C4-2B (cell line): ENCODE results near the gene PRSS37.

Experiments used
- H3K27ac ChIP-seq: fragments of 450-650 bp; 2 replicates; pipeline ENCODE4 v1.5.1; 2017
- ZFX ChIP-seq: fragments of 450-650 bp; IDR thresholded peaks from 2 replicates; pipeline ENCODE4 v1.6.1; 2017
- TF ChIP-seq, protein P1 (sequence below): fragments of 450-650 bp; conservative IDR thresholded peaks from 2 replicates; pipeline ENCODE4 v1.5.1; 2017; ENCODE audit warnings: mild to moderate bottlenecking

Gene PRSS37, protein sequence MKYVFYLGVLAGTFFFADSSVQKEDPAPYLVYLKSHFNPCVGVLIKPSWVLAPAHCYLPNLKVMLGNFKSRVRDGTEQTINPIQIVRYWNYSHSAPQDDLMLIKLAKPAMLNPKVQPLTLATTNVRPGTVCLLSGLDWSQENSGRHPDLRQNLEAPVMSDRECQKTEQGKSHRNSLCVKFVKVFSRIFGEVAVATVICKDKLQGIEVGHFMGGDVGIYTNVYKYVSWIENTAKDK

DNA sequence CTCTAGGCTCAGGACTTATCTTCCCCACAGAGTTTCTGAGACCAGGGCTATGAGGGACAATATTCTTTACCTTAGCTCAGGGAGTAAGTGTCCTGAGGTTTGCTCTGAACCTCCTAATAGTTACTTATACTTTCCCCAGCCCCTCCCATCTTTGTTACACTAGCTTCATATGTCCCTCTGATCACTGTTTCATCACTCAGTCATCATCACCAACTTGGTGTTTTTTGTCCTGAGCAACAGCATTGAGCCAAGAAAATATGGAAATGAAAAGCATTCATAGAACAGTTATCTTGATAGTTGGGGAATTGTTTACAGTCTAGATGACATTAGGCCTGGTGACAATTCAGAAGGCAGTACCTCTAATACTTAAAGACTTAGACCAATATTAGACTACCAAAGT lies at the start of gene PRSS37:
TSS of gene PRSS37 (minus strand) at position 101 of the 400 bp plus-strand sequence. CDS start 436 bp downstream, outside the sequence.
- no peak within 1 kb of the TSS for H3K27ac ChIP-seq
- TF ChIP-seq, protein P1, sequence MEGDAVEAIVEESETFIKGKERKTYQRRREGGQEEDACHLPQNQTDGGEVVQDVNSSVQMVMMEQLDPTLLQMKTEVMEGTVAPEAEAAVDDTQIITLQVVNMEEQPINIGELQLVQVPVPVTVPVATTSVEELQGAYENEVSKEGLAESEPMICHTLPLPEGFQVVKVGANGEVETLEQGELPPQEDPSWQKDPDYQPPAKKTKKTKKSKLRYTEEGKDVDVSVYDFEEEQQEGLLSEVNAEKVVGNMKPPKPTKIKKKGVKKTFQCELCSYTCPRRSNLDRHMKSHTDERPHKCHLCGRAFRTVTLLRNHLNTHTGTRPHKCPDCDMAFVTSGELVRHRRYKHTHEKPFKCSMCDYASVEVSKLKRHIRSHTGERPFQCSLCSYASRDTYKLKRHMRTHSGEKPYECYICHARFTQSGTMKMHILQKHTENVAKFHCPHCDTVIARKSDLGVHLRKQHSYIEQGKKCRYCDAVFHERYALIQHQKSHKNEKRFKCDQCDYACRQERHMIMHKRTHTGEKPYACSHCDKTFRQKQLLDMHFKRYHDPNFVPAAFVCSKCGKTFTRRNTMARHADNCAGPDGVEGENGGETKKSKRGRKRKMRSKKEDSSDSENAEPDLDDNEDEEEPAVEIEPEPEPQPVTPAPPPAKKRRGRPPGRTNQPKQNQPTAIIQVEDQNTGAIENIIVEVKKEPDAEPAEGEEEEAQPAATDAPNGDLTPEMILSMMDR = no peak
- TF ChIP-seq ZFX = no peak

DNA sequence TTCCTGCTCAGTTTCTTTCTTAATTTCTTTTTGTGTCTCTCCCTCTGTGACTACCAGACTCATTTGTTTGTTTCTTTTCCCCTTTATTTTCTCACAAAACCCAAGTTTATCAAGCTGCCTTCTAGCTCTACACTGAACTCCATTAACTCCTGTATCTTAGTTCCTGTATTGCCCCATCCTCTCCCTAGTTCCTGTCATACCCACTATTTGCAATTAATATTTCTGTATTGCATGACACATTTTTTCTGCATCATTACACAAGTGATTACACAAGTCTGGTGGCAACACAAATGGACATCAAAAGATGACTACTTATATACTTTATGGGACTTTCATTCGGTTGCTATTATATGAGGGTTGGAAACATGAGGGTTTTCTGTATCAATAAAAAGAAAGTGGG lies 48.0 kb upstream of the PRSS37 start:
- H3K27ac ChIP-seq = no peak overlapping the region

GRCh38 chr7:141884539-141885225 lies 43.4 kb upstream of the PRSS37 start:
- no peak overlapping the region for H3K27ac ChIP-seq
- no peak for TF ChIP-seq ZFX
- TF ChIP-seq, protein P1 = no peak

More for the DNA sequence above, 48.0 kb upstream of the PRSS37 start:
- TF ChIP-seq, protein P1 = no peak
- no peak for TF ChIP-seq ZFX

- no peak for TF ChIP-seq ZFX
- TF ChIP-seq, protein P1 = no peak
- no peak overlapping the region for H3K27ac ChIP-seq
Measured at GRCh38 chr7:141880960-141881359, 39.7 kb upstream of the PRSS37 start.

DNA sequence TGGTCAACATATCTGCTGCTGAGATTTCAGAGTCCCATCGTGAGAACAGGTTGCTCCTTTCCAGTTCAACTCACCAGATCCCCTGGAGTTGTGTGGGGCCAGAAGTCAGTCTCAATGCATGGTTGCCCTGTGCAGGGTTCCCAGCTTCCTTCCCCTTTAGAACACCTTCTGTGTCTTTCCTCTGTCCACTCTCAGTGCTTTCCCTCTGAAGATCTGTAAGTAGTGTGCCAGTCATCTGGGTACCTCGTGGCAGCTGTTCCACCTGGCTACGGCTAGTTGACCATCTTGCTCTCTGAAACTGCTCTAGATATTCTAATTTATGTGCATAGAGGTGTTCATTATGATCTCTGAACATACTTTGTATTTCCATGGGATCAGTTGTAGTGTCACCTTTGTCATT lies 36.1 kb upstream of the PRSS37 start:
- H3K27ac ChIP-seq = no peak overlapping the region
- TF ChIP-seq ZFX = no peak
- TF ChIP-seq, protein P1 = no peak

DNA sequence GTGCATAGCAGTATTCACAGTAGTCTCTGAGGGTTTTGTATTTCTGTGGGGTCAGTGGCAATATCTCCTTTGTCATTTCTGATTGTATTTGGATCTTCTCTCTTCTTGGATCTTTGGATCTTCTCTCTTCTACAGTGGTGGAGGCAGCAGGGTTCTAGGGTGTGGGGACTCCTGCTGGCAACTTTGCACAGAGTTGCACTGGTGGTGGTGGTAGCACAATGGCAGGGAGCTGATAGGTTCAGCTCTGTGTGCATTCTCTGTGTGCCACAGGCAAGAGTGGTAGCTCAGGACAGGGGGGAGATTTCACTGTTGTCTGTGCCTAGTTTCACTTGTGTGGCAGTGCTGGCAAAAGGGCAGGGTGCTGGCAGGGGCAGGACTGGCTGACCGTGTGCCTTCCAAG lies 35.1 kb upstream of the PRSS37 start:
- no peak overlapping the region for H3K27ac ChIP-seq
- TF ChIP-seq ZFX = no peak
- TF ChIP-seq, protein P1 = no peak

GRCh38 chr7:141875453-141875852 lies 34.2 kb upstream of the PRSS37 start:
- no peak overlapping the region for H3K27ac ChIP-seq
- TF ChIP-seq ZFX = no peak
- TF ChIP-seq, protein P1 = no peak
